HG03571 (cell line): ENCODE results near the gene BMP8A.
"Not testable (repeated sequence)": the region's sequence is repeated elsewhere in the genome, so short reads cannot be mapped to it uniquely, and the experiment has no call there.

Source experiments
- ATAC-seq: cut with Tn5 transposase; IDR thresholded peaks from one replicate; pipeline ENCODE4 v1.9.1; 2021; ENCODE audit not compliant: unreplicated experiment

Gene BMP8A

GRCh38 chr1:39524591-39525365 lies 33.3 kb downstream of the BMP8A start:
- ATAC-seq, result no peak

GRCh38 chr1:39525366-39526165 lies 34.1 kb downstream of the BMP8A start:
- ATAC-seq, result peak; percentile 91

- ATAC-seq, result no peak
Observed at GRCh38 chr1:39526466-39527189, 35.2 kb downstream of the BMP8A start.

GRCh38 chr1:39527190-39527579 lies 35.7 kb downstream of the BMP8A start:
- not testable (repeated sequence) for ATAC-seq

- ATAC-seq, result no peak
Observed at GRCh38 chr1:39528082-39528481, 36.6 kb downstream of the BMP8A start.

GRCh38 chr1:39529901-39530535 lies 38.6 kb downstream of the BMP8A start:
- no peak for ATAC-seq

- no peak for ATAC-seq
Observed at GRCh38 chr1:39531526-39531925, 40.1 kb downstream of the BMP8A start.

- no peak for ATAC-seq
Observed at GRCh38 chr1:39533442-39533841, 42.0 kb downstream of the BMP8A start.

GRCh38 chr1:39538531-39539251 lies 47.3 kb downstream of the BMP8A start:
- ATAC-seq, result no peak

- no peak for ATAC-seq
Observed at GRCh38 chr1:39539252-39539790, 47.9 kb downstream of the BMP8A start.

GRCh38 chr1:39540504-39541031 lies 49.1 kb downstream of the BMP8A start:
- no peak for ATAC-seq

- no peak for ATAC-seq
Observed at GRCh38 chr1:39542924-39543323, 51.5 kb downstream of the BMP8A start.

- no peak for ATAC-seq
Observed at GRCh38 chr1:39544327-39544726, 52.9 kb downstream of the BMP8A start.

- ATAC-seq, result no peak
Observed at GRCh38 chr1:39545531-39545930, 54.1 kb downstream of the BMP8A start.

GRCh38 chr1:39554277-39554676 lies 62.8 kb downstream of the BMP8A start:
- no peak for ATAC-seq

- no peak for ATAC-seq
Observed at GRCh38 chr1:39561279-39561678, 69.8 kb downstream of the BMP8A start.

- no peak for ATAC-seq
Observed at GRCh38 chr1:39562886-39563285, 71.5 kb downstream of the BMP8A start.

GRCh38 chr1:39563669-39564068 lies 72.2 kb downstream of the BMP8A start:
- no peak for ATAC-seq

GRCh38 chr1:39564340-39564739 lies 72.9 kb downstream of the BMP8A start:
- ATAC-seq, result no peak

GRCh38 chr1:39564941-39565340 lies 73.5 kb downstream of the BMP8A start:
- no peak for ATAC-seq
